Smooth muscle cell (in vitro differentiated cells): ENCODE measurements around the gene ATP6V1G1. TPM values are rescaled to one million over a fixed set of nuclear protein-coding genes. Genes with fewer than 3 reads are reported as not detected.

Source experiments
- DNase-seq: peaks from one replicate; lab custom pipeline; 2025; ENCODE audit not compliant: unreplicated experiment; lab: John Stamatoyannopoulos, UW
- H2AFZ ChIP-seq: fragments of 200-600 bp; sonication (generic); 2 replicates; pipeline ENCODE4 v1.6.0; 2016; ENCODE audit warnings: antibody characterized with exemption, low read depth, mild to moderate bottlenecking
- H3F3A ChIP-seq: fragments of 200-600 bp; sonication (generic); 2 replicates; pipeline ENCODE4 v1.6.0; 2017; ENCODE audit warnings: antibody characterized with exemption, low read depth
- H3K27ac ChIP-seq: fragments of 200-600 bp; sonication (generic); 2 replicates; pipeline ENCODE4 v1.5.1; 2016; ENCODE audit warnings: low read depth, mild to moderate bottlenecking
- H3K27me3 ChIP-seq: fragments of 200-600 bp; sonication (generic); 2 replicates; pipeline ENCODE4 v1.6.1; 2016; ENCODE audit warnings: low read depth, mild to moderate bottlenecking
- H3K36me3 ChIP-seq: fragments of 200-600 bp; sonication (generic); 2 replicates; pipeline ENCODE4 v1.5.1; 2016; ENCODE audit warnings: low read depth
- H3K4me1 ChIP-seq: fragments of 200-600 bp; sonication (generic); 2 replicates; pipeline ENCODE4 v1.5.1; 2016; ENCODE audit warnings: low read depth
- H3K4me2 ChIP-seq: fragments of 200-600 bp; sonication (generic); 2 replicates; pipeline ENCODE4 v1.6.0; 2016; ENCODE audit warnings: mild to moderate bottlenecking
- H3K4me3 ChIP-seq: fragments of 200-600 bp; sonication (generic); 2 replicates; pipeline ENCODE4 v1.5.1; 2016; ENCODE audit warnings: mild to moderate bottlenecking
- H3K79me2 ChIP-seq: fragments of 200-600 bp; sonication (generic); 2 replicates; pipeline ENCODE4 v1.6.0; 2016; ENCODE audit warnings: low read depth, mild to moderate bottlenecking
- H3K9ac ChIP-seq: fragments of 200-600 bp; sonication (generic); 2 replicates; pipeline ENCODE4 v1.6.0; 2016; ENCODE audit warnings: low read depth
- H3K9me3 ChIP-seq: fragments of 200-600 bp; sonication (generic); replicated peaks from 2 replicates; pipeline ENCODE4 v1.5.1; 2016; ENCODE audit warnings: low read depth
- H4K20me1 ChIP-seq: fragments of 200-600 bp; sonication (generic); 2 replicates; pipeline ENCODE4 v1.6.0; 2016; ENCODE audit warnings: low read depth
- WGBS: methylation state at CpG from one replicate; pipeline ENCODE4 v1.1.7; 2016; ENCODE audit warnings: low lambda C conversion rate; 5-methylcytosine and 5-hydroxymethylcytosine counted together
- polyA plus RNA-seq: library from polyadenylated mRNA; unstranded; fragments of >200 nt; fragmentation: Nextera tagmentation; extraction: Ambion mirVana; gene quantifications from 2 replicates; pipeline ENCODE4 v1.2.1, GENCODE V29; 2016
- total RNA-seq: library from RNA; depleted of rRNA; stranded (reverse); fragments of >200 nt; gene quantifications from 2 replicates; pipeline ENCODE4 v1.2.3, GENCODE V29; 2014
- TF ChIP-seq, protein P1 (sequence below): fragments of 200-600 bp; sonication (generic); IDR thresholded peaks from 2 replicates; pipeline ENCODE4 v1.5.1; 2017; ENCODE audit warnings: borderline replicate concordance, mild to moderate bottlenecking, antibody characterized with exemption; ENCODE audit not compliant: insufficient read depth, poor library complexity, severe bottlenecking

Gene ATP6V1G1
- total and polyA plus RNA-seq, 2 experiments from 2014 or later, result 340 to 400 TPM

- Histone ChIP-seq H3K79me2 (no peaks in the 10 kb centered on the region), H3K27me3 (no peaks in the 10 kb centered on the region), H3F3A (no peaks in the 10 kb centered on the region), H2AFZ (no peak overlapping the region), H3K4me1 (no peaks in the 10 kb centered on the region), H3K4me3 (no peak overlapping the region), H3K9ac (no peak overlapping the region), H4K20me1 (no peaks in the 10 kb centered on the region), H3K36me3 (no peaks in the 10 kb centered on the region), H3K27ac (no peak overlapping the region), H3K4me2 (no peak overlapping the region), H3K9me3 (no peaks in the 10 kb centered on the region)
- 92% methylated on average over 4 of the region's 4 CpGs for WGBS
- TF ChIP-seq, protein P1, sequence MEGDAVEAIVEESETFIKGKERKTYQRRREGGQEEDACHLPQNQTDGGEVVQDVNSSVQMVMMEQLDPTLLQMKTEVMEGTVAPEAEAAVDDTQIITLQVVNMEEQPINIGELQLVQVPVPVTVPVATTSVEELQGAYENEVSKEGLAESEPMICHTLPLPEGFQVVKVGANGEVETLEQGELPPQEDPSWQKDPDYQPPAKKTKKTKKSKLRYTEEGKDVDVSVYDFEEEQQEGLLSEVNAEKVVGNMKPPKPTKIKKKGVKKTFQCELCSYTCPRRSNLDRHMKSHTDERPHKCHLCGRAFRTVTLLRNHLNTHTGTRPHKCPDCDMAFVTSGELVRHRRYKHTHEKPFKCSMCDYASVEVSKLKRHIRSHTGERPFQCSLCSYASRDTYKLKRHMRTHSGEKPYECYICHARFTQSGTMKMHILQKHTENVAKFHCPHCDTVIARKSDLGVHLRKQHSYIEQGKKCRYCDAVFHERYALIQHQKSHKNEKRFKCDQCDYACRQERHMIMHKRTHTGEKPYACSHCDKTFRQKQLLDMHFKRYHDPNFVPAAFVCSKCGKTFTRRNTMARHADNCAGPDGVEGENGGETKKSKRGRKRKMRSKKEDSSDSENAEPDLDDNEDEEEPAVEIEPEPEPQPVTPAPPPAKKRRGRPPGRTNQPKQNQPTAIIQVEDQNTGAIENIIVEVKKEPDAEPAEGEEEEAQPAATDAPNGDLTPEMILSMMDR, result no peak
- DNase-seq, result no peak
Measured at GRCh38 chr9:114626415-114627020, 38.9 kb downstream of the ATP6V1G1 start.

- no peak overlapping the region for H3K27ac ChIP-seq
- H3K4me2 ChIP-seq, result no peak overlapping the region
- TF ChIP-seq, protein P1, result no peak
- no peaks in the 10 kb centered on the region for H4K20me1 ChIP-seq
- no peaks in the 10 kb centered on the region for H3K9me3 ChIP-seq
- no peak overlapping the region for H2AFZ ChIP-seq
- H3K79me2 ChIP-seq, result no peaks in the 10 kb centered on the region
- no peak overlapping the region for H3K4me3 ChIP-seq
- no peaks in the 10 kb centered on the region for H3K4me1 ChIP-seq
- 92% methylated on average over 1 of the region's 1 CpG for WGBS
- no peaks in the 10 kb centered on the region for H3K36me3 ChIP-seq
- no peaks in the 10 kb centered on the region for H3K27me3 ChIP-seq
- no peaks in the 10 kb centered on the region for H3F3A ChIP-seq
- DNase-seq, result no peak
- no peak overlapping the region for H3K9ac ChIP-seq
Measured at GRCh38 chr9:114627553-114627952, 40.0 kb downstream of the ATP6V1G1 start.

GRCh38 chr9:114629563-114630090 lies 42.1 kb downstream of the ATP6V1G1 start:
- Histone ChIP-seq H3K9me3 (no peaks in the 10 kb centered on the region), H3K36me3 (no peaks in the 10 kb centered on the region), H3K27me3 (no peaks in the 10 kb centered on the region), H3F3A (no peaks in the 10 kb centered on the region), H3K9ac (no peak overlapping the region), H3K4me2 (no peak overlapping the region), H3K79me2 (no peaks in the 10 kb centered on the region), H3K4me1 (no peaks in the 10 kb centered on the region), H3K4me3 (no peak overlapping the region), H2AFZ (no peak overlapping the region), H4K20me1 (no peaks in the 10 kb centered on the region), H3K27ac (no peak overlapping the region)
- TF ChIP-seq, protein P1, result no peak
- DNase-seq, result no peak
- WGBS, result 84% methylated on average over 7 of the region's 7 CpGs

DNA sequence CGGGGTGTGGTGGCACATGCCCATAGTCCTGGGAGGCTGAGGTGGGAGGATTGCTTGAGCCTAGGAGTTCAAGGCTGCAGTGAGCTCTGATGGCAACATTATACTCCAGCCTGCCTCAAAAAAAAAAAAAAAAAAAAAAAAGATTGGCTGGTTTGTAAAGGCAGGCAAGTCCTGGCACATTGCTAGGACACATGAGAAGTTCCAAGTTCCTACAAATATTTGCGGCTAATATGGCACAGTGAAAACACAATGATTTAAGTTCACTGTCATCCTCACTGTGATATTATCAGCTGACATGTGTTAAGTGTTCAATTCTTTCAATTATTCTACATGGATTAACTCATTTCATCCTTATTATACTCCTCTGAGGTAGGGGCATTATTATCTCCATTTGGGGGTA lies 43.6 kb downstream of the ATP6V1G1 start:
- Histone ChIP-seq H3K27ac (no peak overlapping the region), H3K79me2 (no peaks in the 10 kb centered on the region), H4K20me1 (no peaks in the 10 kb centered on the region), H3K4me1 (no peaks in the 10 kb centered on the region), H2AFZ (no peak overlapping the region), H3K27me3 (no peaks in the 10 kb centered on the region), H3K36me3 (no peaks in the 10 kb centered on the region), H3K4me3 (no peak overlapping the region), H3K4me2 (no peak overlapping the region), H3K9me3 (no peaks in the 10 kb centered on the region), H3K9ac (no peak overlapping the region), H3F3A (no peaks in the 10 kb centered on the region)
- DNase-seq, result no peak
- 50% methylated on average over 2 of the region's 2 CpGs for WGBS
- TF ChIP-seq, protein P1, result no peak
